ENCODE measurements around the gene GPC6.

GRCh38 chr13:94345374-94346195 is 1119.0 kb downstream of the GPC6 start:
- no peak for TF ChIP-seq MAX (IDR thresholded peaks at IDR 0.05)
- peak; percentile 21; the same call in 1 of the 3 replicates for TF ChIP-seq CTCF (IDR thresholded peaks at IDR 0.05)
- no peak for TF ChIP-seq USF2 (IDR thresholded peaks at IDR 0.05)

All from A549 (cell line).